ENCODE measurements around the gene CHCT1.

DNA sequence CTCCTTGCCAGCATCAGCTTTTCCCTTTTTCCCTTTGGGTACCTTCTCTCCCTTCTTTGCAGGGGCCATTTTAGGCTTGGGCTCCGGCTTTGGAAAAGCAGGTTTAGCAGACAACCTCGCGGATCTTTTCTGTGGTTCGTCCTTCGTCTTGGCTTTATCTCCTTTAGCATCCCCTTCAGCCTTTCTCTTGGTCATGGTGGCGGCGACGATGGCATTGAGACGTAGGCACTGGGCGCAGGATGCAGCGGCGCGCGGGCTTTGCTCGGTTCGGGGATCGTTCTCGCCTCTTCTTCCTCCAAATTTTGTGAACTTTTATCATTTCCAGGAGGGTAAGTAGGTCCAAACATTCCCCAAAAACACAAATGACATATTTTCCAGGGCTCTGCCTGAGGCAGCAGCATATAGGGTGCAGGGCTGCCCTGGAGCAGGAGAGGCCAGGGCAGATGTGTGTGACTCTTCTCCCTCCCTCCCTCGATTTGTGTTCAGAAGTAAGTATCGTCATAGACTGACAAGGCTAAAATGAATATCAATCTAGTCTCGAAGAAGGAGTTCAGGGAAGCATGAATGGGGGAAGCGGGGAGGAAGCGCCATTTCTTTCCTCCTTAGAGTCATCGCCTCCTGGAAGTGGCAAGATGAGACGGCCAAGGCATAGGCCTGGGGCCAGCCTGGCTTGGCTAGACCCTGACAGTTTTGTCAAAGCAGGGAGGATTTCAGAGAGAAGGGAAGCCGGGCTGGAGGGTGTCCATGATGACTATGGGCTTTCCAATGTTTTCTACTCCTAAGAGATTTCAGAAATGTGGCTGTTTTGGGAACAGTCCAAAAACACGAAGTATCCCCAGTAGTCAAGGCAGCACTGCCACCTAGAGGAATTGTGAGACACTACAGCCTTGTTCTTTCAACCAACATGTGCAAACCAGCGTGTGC lies 13.2 kb downstream of the CHCT1 start:
- TF ChIP-seq CTCF (IDR thresholded peaks at IDR 0.05): peak; percentile 85
- TF ChIP-seq, protein P1, sequence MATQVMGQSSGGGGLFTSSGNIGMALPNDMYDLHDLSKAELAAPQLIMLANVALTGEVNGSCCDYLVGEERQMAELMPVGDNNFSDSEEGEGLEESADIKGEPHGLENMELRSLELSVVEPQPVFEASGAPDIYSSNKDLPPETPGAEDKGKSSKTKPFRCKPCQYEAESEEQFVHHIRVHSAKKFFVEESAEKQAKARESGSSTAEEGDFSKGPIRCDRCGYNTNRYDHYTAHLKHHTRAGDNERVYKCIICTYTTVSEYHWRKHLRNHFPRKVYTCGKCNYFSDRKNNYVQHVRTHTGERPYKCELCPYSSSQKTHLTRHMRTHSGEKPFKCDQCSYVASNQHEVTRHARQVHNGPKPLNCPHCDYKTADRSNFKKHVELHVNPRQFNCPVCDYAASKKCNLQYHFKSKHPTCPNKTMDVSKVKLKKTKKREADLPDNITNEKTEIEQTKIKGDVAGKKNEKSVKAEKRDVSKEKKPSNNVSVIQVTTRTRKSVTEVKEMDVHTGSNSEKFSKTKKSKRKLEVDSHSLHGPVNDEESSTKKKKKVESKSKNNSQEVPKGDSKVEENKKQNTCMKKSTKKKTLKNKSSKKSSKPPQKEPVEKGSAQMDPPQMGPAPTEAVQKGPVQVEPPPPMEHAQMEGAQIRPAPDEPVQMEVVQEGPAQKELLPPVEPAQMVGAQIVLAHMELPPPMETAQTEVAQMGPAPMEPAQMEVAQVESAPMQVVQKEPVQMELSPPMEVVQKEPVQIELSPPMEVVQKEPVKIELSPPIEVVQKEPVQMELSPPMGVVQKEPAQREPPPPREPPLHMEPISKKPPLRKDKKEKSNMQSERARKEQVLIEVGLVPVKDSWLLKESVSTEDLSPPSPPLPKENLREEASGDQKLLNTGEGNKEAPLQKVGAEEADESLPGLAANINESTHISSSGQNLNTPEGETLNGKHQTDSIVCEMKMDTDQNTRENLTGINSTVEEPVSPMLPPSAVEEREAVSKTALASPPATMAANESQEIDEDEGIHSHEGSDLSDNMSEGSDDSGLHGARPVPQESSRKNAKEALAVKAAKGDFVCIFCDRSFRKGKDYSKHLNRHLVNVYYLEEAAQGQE (IDR thresholded peaks at IDR 0.05; ENCODE audit: insufficient read depth in 1 of 2, low read depth in 2 of 2, low read length in 1 of 2): no peak
- no peak for TF ChIP-seq POLR2AphosphoS5 (IDR thresholded peaks at IDR 0.05; ENCODE audit: low read depth, low read length)

All from Panc1 (cell line).